GM12874 (cell line): ENCODE measurements around the gene GABPB2.

ENCODE experiments used
- TF ChIP-seq, protein P1 (sequence below): IDR thresholded peaks from 2 replicates; pipeline ENCODE4 v1.5.1; 2011; ENCODE audit warnings: low read depth, mild to moderate bottlenecking, control low read depth, low read length, moderate library complexity; ENCODE audit not compliant: insufficient read depth

Gene GABPB2

DNA sequence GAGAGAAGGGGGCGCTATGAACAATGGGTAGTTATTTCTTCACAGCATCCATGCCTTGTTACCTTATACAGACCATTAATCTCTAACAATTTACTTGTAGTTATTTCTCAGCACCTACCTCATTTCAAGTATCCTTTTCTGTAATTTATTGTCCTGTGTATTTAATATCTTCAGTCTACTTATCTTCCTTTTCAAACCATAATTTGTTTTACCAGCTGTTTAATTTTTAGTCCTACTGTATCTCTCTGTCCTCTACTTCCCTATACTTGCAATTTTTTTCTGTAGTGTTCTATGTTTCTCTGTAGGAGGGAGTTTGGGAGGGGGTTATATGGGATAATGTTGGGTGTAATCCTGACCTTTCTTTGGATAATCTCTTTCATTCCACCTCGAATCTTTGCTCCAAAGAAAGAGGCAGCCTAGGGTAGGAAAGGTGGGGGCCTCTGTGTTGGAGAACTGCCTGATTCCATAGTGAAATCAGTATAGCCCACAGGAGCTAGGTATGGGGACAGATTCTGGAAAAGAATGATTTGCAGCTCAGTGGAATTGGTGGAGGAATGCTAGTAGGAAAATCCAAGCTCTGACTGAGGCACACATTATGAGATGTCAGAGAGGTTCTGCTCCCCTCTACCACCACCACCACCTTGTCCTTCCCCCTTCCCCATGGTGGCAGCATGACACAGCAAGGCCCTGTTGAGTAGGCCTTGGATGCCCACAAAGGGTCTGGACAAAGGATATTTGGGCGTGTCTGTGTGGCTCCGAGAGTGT lies 9.7 kb upstream of the GABPB2 start:
- TF ChIP-seq, protein P1, sequence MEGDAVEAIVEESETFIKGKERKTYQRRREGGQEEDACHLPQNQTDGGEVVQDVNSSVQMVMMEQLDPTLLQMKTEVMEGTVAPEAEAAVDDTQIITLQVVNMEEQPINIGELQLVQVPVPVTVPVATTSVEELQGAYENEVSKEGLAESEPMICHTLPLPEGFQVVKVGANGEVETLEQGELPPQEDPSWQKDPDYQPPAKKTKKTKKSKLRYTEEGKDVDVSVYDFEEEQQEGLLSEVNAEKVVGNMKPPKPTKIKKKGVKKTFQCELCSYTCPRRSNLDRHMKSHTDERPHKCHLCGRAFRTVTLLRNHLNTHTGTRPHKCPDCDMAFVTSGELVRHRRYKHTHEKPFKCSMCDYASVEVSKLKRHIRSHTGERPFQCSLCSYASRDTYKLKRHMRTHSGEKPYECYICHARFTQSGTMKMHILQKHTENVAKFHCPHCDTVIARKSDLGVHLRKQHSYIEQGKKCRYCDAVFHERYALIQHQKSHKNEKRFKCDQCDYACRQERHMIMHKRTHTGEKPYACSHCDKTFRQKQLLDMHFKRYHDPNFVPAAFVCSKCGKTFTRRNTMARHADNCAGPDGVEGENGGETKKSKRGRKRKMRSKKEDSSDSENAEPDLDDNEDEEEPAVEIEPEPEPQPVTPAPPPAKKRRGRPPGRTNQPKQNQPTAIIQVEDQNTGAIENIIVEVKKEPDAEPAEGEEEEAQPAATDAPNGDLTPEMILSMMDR = no peak

DNA sequence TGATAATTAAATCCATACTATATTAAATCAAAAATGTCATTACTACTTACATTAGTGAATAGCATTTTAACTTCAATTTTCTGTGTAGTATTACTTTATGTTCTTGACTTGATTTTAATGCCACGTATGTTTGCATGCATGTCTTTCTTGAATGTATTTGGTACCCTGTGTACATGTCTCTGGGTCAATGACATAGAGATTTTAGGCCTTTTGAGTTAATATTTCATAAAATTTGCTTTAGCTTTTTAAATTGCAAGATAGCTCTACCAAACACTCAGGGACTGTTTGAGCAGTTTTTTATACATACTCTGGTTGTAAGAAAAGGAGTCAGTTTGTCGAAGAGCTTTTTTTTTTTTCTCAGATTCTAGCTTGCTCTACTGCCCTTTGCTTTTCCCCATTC lies 8.9 kb upstream of the GABPB2 start:
- TF ChIP-seq, protein P1 = no peak

DNA sequence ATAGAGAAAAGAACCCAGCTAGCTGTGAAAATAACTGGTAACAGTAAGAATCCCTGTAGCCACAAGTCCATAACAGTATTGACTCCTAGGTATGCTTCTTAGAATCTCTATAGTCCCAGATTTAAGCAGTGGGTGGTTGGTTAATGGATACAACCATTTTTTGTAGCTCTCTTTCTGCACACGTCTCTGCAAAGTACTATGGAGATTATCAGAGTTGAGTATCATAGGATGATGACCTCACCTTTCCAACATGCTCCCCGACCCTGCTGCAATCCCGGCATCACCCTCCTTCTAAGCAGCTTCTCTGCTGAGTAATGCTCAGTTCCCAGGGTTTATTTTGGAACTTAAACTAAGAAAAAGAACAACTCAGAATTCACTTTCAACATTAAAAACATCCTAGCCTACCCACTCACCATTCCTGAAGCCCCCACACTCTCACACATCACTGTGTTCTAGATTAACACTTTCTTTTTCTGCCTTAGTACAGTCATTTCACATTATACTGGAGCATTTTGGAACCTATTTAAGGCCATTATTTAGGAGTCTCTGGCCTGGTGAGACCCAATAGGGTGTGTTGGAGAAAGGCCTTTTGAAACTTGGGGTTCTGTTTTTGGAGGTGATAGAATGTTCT lies 7.7 kb upstream of the GABPB2 start:
- TF ChIP-seq, protein P1 = no peak

DNA sequence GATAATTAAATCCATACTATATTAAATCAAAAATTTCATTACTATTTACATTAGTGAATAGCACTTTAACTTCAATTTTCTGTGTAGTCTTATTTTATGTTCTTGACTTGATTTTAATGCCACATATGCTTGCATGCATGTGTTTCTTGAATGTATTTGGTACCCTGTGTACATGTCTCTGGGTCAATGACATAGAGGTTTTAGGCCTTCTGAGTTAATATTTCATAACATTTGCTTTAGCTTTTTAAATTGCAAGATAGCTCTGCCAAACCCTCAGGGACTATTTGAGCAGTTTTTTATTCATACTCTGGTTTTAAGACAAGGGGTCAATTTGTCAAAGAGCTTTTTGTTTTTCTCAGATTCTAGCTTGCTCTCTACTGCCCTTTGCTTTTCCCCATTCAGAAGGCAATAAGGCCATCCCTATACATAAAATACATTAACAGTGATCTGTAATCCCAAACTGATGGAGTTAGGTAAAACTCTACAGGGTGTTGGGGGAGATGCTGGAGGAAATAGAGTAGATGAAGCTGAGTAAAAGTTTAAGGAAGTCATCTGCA lies 5.4 kb upstream of the GABPB2 start:
- TF ChIP-seq, protein P1 = no peak

DNA sequence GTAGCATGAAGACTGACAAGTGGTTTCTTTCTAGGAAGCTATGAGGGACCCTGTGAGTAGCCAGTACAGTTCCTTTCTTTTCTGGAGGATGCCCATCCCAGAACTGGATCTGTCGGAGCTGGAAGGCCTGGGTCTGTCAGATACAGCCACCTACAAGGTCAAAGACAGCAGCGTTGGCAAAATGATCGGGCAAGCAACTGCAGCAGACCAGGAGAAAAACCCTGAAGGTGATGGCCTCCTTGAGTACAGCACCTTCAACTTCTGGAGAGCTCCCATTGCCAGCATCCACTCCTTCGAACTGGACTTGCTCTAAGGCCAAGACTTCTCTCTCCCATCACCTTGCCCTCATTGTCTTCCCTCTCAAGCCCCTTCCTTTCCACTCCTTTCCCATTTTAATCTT lies 3.4 kb upstream of the GABPB2 start:
- TF ChIP-seq, protein P1 = no peak

DNA sequence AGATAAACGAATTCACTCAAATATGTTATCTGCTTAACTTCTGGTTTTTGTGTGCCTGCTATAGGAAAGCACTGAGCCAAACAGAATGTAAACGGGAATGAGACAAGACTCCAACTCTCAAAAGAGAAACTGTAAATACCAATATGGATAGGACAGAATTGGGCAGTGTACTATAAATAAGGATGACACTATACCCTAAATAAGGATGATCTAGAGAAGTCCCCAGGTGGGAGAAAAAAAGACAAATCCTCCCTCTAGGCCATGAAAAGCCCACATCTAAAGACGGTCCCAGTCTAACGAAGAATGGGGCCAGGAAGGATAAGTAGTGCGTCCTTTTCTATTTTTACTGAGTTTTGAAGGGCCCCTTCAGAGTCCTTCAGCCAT lies 1.5 kb upstream of the GABPB2 start:
- TF ChIP-seq, protein P1 = no peak

DNA sequence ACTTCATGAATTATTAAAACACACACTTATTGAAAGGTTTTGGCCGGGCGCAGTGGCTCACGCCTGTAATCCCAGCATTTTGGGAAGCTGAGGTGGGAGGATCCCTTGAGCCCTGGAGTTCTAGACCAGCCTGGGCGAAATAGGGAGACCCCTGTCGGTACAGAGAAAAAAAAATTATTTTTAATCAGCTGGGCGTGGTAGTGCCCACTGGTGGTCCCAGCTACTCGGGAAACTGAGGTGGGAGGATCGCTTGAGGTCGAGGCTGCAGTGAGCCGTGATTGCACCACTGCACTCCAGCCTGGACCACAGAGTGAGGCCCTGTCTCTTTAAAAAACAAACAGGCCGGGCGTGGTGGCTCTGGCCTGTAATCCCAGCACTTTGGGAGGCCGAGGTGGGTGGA lies 1.7 kb downstream of the GABPB2 start:
- TF ChIP-seq, protein P1 = no peak
